ENCODE results near the gene KAZALD1. TPM values are rescaled to one million over a fixed set of nuclear protein-coding genes. Genes with fewer than 3 reads are reported as not detected.
A peak's percentile ranks its signal among the peaks of the same experiment; 100 is the strongest.
"Not testable (repeated sequence)": the region's sequence is repeated elsewhere in the genome, so short reads cannot be mapped to it uniquely, and the experiment has no call there.

KAZALD1 gene
- total and polyA plus RNA-seq, 2 experiments from 2014 or later = 27.5 to 52.9 TPM

GRCh38 chr10:101031128-101031795 is 30.5 kb upstream of the KAZALD1 start, which contains the start of the genes PDZD7 and SFXN3:
Gene PDZD7 (minus strand): TSS chr10:101031129. CDS start chr10:101030219, 910 bp downstream.
Gene SFXN3 (plus strand): TSS chr10:101031234. CDS start chr10:101034695, 3,461 bp downstream.
- H3K27me3 ChIP-seq = peaks cover 9% of the 10 kb centered on the region
- no peak within 1 kb of the TSS for H3K27ac ChIP-seq
- DNase-seq (ENCODE audit: low read depth in 1 of 2, low spot score in 1 of 2) = peak; percentile 95 to 96
- H3K9me3 ChIP-seq (ENCODE audit: low read depth) = no peaks in the 10 kb centered on the region
- H3K4me3 ChIP-seq = peak within 1 kb of the TSS; percentile 43
- TF ChIP-seq CTCF (IDR thresholded peaks at IDR 0.05; ENCODE audit: low read depth, low read length) = no peak
- no peaks in the 10 kb centered on the region for H3K36me3 ChIP-seq
- peaks cover 26% of the 10 kb centered on the region for H3K4me1 ChIP-seq (ENCODE audit: low read depth)

- no peaks in the 10 kb centered on the region for H3K9me3 ChIP-seq (ENCODE audit: low read depth)
- peak overlapping the region; percentile 43 for H3K4me3 ChIP-seq
- H3K27ac ChIP-seq = no peak overlapping the region
- no peaks in the 10 kb centered on the region for H3K36me3 ChIP-seq
- no peak for TF ChIP-seq CTCF (IDR thresholded peaks at IDR 0.05; ENCODE audit: low read depth, low read length)
- DNase-seq (ENCODE audit: low read depth in 1 of 2, low spot score in 1 of 2) = peak; percentile 74 to 76
- H3K4me1 ChIP-seq (ENCODE audit: low read depth) = peaks cover 19% of the 10 kb centered on the region
- peaks cover 15% of the 10 kb centered on the region for H3K27me3 ChIP-seq
These were observed 29.8 kb upstream of the KAZALD1 start for GRCh38 chr10:101031796-101032636.

- no peak overlapping the region for H3K27ac ChIP-seq
- TF ChIP-seq CTCF (IDR thresholded peaks at IDR 0.05; ENCODE audit: low read depth, low read length) = no peak
- H3K36me3 ChIP-seq = no peaks in the 10 kb centered on the region
- H3K4me3 ChIP-seq = peak overlapping the region; percentile 43
- peaks cover 18% of the 10 kb centered on the region for H3K27me3 ChIP-seq
- H3K9me3 ChIP-seq (ENCODE audit: low read depth) = no peaks in the 10 kb centered on the region
- peak in 1 of 2 donors; percentile 91 for DNase-seq (ENCODE audit: low read depth in 1 of 2, low spot score in 1 of 2)
- H3K4me1 ChIP-seq (ENCODE audit: low read depth) = peaks cover 17% of the 10 kb centered on the region
These were observed 29.1 kb upstream of the KAZALD1 start for GRCh38 chr10:101032637-101033224.

GRCh38 chr10:101033276-101033675 is 28.5 kb upstream of the KAZALD1 start:
- Histone ChIP-seq H3K36me3 (no peaks in the 10 kb centered on the region), H3K27me3 (peaks cover 18% of the 10 kb centered on the region), H3K9me3 (ENCODE audit: low read depth) (no peaks in the 10 kb centered on the region), H3K4me3 (no peak overlapping the region), H3K4me1 (ENCODE audit: low read depth) (peaks cover 17% of the 10 kb centered on the region), H3K27ac (no peak overlapping the region)
- TF ChIP-seq CTCF (IDR thresholded peaks at IDR 0.05; ENCODE audit: low read depth, low read length) = no peak
- DNase-seq (ENCODE audit: low read depth in 1 of 2, low spot score in 1 of 2) = no peak

GRCh38 chr10:101034404-101034803 is 27.4 kb upstream of the KAZALD1 start:
- H3K4me1 ChIP-seq (ENCODE audit: low read depth); DNase-seq (ENCODE audit: low read depth in 1 of 2, low spot score in 1 of 2); H3K4me3 ChIP-seq; H3K36me3 ChIP-seq; H3K9me3 ChIP-seq (ENCODE audit: low read depth); H3K27ac ChIP-seq: not testable (repeated sequence)
- peaks cover 18% of the 10 kb centered on the region for H3K27me3 ChIP-seq
